Measurements from ENCODE around the gene GALNT10. TPM values are rescaled to one million over a fixed set of nuclear protein-coding genes. Genes with fewer than 3 reads are reported as not detected.
A peak's percentile ranks its signal among the peaks of the same experiment; 100 is the strongest.

The GALNT10 gene
- total RNA-seq, 1 experiment from 2014 or later, result 51.5 TPM

DNA sequence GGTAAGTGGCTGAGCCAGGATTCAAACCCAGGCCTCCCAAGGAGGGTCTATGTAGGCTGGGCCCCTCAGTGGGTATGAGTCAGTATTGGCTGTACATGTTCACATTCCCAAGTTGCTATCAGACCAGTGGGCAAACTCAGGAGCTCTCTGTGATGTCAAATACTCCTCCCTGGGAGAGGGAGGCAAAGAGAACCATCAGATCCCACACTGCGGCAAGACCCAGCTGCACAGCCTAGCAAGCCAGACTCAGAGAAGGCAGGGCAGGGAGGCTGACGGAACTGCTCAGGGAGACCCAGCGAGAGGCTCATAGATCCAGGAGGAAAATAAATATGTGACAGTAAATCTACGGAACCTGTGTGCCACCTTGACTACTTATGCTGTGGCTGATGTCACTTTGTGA, 212.7 kb downstream of the GALNT10 start:
- DNase-seq (ENCODE audit: low read depth), result peak; percentile 10

DNA sequence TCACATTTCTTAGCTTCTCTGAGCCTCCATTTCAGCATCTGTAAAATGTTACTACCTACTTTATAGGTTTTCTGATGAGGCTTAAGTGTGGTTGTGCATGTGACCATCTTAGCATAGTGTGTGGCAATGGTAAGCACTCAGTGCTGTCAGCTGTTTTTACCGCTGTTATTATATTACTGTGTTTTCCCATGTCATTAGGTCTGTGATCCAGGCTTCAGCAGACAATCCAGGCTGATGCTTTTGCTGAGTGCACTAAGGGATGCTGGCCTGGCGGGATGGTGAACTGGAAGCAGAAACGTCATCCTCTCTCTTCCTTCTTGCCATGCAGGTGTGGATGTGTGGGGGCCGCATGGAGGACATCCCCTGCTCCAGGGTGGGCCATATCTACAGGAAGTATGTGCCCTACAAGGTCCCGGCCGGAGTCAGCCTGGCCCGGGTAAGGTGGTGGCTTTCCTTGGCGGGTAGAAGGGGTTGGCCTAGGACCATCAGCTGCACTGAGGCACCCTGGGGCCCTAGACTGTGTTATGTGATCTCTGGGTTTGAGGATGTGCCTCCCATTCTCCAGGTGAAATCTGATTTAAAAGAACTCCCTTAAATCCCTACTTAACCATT, 213.3 kb downstream of the GALNT10 start:
- DNase-seq (ENCODE audit: low read depth), result no peak

DNA sequence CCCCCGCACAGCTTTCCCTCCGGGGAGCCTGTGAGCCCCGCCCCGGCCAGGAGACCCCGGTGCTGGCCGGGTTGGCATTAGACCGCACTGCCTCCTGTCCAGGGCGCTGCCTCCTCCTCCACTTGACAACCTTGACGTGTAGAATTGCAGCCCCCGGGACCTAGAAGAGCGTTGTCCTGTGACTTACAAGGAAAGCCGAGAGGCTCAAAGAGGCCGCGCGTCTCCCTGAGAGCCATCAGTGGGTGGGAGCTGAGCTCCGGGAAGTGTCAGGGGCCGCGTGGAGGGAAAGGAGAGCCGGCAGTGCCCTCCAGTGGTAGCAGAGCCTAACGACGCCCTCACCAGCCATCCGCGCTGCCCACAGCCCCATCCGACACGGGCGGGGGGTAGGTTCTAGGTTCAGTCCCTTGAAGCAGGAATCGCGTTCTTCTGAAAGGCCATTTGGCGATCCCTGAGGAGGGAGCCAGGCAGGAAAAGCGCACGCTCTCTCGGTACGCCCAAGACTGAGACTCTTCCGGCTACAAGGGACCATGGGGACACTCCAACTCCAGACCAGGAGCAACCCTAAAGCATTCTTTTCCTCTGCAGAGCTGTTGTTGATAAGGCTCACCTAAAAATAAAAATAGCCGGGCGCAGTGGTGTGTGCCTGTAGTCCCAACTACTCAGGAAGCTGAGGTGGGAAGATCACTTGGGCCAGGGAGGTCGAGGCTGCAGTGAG, 214.7 kb downstream of the GALNT10 start:
- peak; percentile 74 for DNase-seq (ENCODE audit: low read depth)

DNA sequence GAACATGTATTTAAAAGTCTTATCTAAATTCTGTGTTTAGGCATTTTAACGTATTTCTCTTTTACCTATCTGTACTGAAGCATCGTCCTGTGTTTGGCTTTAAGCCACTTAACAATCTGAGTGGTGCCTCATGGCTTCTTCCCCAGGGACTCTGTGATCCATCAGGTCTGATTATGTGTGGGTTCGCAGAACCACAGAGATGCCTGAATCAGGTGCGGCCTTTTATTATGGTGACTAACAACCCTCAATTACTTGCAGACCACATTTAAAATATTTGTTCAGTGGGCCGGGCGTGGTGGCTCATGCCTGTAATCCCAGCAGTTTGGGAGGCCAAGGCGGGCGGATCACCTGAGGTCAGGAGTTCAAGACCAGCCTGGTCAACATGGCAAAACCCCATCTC, 215.7 kb downstream of the GALNT10 start:
- DNase-seq (ENCODE audit: low read depth), result peak; percentile 27

DNA sequence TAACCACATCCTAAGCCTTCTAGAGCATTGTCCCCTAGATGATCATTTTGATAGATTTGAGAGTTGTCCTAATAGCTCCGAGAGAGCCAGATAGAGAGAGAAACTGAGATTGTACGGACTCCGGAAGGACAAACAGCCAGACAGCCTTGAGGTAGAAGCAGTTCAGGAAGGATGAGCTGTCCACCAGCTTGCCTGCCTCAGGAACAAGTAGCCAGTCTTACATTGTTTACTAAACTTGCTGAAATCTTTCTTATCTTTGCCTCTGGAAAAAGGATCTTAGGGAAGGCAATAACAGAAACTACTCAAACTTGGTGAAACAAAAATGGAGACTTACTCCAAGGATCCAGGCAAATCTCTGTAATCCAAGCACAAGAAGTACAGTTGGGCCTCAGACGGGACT, 216.3 kb downstream of the GALNT10 start:
- DNase-seq (ENCODE audit: low read depth), result no peak

DNA sequence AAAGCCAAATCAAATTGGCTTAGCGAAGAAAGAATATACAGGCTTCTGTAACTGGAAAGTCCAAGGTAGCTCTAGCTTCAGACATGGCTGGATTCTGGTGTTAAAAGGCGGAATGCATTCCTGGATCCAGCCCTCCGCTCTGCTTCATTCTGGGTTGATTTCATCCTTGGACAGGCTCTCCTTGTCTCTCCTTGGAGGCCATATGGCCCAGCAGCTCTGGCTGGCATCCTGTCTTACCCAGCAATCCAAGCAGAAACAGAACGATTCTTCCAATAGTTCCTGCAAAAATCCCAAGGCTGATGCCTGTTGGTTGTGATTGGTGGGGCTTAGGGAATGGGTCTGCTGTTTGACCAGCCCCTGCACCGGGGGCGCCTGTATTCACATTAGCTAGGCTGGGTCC, 218.3 kb downstream of the GALNT10 start:
- DNase-seq (ENCODE audit: low read depth), result no peak

DNA sequence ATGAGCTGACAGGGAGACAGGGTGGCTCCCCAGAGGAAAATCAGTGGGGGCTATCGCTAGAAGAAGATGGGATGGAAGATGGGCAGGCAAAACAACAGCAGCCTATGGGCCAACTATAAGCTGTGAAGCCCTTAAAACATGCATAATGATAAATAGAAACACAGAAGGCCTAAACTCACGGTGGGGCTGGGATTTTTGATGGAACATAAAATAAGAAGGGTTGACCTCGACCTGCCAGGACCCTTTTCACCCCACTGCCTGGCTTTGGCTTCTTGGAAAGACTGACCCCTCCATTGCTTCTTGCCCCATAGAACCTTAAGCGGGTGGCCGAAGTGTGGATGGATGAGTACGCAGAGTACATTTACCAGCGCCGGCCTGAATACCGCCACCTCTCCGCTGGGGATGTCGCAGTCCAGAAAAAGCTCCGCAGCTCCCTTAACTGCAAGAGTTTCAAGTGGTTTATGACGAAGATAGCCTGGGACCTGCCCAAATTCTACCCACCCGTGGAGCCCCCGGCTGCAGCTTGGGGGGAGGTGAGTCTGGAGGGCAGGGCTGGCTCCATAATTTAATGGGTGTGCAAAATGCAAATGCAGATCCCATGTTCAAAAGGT, 218.8 kb downstream of the GALNT10 start:
- no peak for DNase-seq (ENCODE audit: low read depth)

DNA sequence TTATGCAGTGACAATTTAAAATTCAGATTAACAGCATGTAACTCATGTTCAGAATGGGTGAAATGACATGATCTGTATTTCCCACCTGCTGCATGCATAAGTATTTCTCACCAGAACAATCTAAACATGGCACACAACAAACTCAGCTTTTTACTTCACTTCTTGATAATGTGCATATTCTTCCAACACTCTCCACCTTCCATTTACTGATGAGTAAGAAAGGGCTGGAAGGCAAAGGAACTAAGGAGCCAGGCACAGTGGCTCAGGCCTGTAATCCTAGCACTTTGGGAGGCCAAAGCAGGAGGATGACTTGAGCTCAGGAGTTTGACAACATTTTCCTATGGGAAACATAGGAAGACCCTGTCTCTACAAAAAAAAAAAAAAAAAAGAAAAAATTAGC, 219.5 kb downstream of the GALNT10 start:
- no peak for DNase-seq (ENCODE audit: low read depth)

DNA sequence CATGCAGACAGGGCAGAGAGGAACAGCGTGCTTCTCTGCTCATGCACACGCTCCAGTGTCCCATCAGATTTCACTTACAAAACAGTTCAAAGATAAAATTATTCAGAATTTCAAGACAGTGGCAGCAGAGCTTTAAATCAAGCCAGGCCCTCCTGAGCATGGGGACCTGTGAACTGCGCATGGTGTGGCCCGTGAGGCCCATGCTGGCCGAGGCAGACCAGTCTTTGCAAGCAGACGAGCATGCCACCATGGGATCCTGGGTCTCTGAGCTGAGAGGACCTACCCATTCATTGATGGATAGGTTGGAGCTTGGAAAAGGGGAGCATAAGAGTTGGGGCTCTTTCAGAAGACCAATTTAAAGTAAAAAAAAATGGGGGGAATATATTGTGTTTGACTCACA, 220.3 kb downstream of the GALNT10 start:
- no peak for DNase-seq (ENCODE audit: low read depth)

DNA sequence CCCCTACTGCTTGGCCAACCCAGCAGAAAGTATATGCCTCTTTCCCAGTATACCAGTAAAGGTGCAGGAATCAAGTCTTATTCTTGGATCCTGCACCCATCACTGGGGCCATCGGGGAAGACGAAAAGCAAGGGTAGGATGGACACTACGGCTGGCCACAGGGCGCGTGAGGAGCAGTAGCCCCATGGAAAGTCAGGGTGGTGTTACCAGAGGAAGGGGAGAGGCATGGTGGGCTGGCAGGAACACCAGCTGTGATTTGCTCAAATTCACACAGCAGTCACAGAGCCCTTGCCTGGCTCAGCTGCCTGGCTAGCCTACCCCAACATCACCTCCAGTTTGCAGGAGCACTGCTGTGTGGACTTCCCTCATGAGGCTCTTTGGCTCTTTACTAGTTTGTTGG, 220.8 kb downstream of the GALNT10 start:
- no peak for DNase-seq (ENCODE audit: low read depth)

DNA sequence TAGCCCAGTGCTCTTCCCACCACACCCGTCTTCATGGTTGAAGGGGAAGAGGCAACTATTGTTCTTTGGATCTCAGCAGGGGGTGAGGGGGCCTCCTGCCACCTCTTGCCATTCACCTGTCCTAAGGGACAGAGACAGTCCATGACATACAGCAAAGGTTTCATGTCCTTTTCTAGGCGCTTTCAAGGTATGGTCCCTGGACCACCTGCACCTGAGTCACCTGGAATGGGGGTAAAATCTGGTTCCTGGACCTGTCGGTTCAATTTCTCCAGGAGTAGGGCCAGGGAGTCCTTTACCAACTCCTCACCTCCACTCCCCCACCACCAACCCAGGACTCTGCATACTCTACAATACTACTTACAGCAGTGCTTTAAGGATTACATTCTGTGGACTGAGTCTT, 221.8 kb downstream of the GALNT10 start:
- DNase-seq (ENCODE audit: low read depth), result no peak

DNA sequence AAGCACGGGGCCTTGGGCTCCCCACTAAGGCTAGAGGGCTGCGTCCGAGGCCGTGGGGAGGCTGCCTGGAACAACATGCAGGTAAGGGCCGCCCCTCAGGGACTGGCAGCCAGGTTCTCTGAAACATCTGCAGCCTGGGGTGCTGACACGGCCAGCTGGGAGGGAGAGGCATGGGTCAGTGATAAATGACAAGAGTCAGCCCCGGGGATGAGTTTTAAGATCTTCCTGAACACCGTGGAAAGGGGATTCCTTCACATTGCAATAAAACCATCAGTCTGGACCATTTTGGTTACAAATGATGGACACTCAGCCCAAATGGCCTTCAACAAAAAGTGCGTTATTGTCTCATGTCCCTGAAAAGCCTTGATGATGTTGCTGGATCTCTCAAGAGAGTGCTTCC, 222.4 kb downstream of the GALNT10 start:
- DNase-seq (ENCODE audit: low read depth), result no peak

DNA sequence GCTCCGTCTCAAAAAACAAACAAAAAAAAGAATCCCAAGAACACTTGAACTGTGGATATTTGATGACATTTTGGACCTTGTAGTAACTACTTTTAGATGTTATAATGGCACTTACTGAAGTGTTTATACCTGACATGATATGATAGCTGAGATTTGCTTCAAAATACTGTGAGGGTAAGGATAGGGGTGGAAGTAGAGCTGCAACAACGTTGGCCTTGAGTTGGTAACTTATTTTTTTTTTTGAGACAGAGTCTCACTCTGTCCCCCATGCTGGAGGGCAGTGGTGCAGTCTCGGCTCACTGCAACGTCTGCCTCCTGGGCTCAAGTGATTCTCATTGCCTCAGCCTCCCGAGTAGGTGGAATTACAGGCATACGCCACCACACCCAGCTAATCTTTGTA, 224.6 kb downstream of the GALNT10 start:
- DNase-seq (ENCODE audit: low read depth), result no peak

DNA sequence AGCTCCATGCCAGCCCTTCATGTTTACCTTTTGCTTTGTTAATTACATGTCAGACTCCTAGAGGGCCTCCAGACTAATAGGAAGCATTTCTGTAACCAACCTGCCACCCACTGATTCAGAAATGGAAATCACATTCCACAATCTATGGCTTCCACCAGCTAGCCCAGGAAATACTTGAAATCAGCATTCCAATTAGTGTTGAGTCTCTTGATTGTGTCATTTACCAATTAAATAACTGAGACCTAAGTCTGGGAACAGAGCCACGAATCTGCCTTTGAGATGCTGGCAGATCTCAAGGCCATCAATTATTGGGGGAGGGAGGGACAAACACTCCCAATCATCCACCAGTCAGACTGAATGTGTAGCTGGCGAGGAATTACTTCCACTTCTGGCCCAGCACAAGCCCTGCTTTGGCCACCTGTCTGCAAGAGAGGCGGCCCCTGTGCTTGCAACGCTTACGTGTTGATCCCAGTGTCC, 227.8 kb downstream of the GALNT10 start:
- DNase-seq (ENCODE audit: low read depth), result no peak

DNA sequence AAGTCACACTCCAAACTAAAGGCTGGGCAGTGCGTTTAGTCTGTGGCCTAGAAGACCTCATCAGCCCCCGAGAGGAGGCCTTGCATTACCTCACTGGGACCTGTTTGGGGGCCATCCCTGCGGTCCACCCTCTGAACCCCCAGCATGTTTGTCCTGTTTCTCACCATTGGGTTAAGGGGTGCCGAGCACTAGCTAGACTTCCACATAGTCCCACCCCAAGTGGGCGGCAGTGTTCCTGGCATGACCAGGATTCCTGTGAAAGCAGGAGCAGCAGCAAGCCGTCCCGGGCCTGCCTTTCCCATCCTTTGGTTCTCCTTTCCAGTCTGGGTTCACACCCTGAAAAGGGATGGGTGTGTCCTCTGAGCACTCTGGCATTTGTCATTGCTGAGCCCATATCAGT, 228.7 kb downstream of the GALNT10 start:
- DNase-seq (ENCODE audit: low read depth), result no peak

DNA sequence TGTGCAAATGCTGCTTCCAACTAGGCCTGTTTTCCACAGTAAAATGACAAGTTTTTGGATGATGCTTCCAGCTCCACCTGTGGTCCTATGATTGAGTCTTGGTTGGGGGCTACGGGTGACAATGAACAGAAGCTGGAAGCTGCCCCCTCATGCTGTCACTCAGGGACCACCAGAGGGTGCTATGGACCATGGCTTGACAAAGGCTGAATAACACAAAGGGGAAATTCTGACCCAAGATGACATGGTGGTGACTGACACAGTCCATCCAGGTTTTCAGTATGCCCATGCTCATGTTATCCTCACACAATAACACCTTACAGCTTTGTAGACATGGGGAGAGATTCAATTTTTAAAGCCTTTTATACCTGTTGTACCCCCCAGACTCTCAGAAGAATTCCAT, 231.3 kb downstream of the GALNT10 start:
- DNase-seq (ENCODE audit: low read depth), result peak; percentile 24

DNA sequence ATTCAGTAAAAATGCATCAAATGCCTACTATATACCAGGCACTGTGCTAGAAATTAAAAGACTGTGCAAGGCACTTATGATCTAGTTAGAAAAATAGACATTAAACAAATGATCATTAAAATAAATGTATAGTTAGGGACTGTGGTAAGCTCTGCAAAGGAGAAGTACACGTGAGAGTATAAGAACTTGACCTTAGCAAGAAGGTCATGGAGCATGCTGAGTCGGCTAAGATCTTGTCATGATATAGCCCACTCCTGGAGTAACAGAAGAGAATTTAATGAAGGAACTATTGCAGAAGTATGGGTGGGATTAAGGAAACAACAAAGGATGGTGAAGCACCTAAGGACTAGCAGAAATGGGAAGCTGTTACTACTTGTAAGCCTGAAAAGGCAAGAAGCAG, 231.8 kb downstream of the GALNT10 start:
- no peak for DNase-seq (ENCODE audit: low read depth)

DNA sequence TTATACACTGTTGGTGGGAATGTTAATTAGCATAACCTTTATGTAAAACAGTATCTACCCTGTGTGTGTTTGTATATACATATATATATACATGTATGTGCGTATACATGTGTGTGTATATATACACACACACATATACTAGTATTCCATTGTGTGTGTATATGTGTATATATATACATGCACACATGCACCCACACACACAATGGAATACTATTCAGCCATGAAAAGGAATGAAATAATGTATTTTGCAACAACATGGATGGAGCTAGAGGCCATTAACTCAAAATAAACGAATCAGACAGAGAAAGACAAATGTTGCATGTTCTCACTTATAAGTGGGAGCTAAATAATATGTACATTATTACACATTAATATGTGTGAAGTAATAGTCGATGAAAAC, 237.7 kb downstream of the GALNT10 start:
- DNase-seq (ENCODE audit: low read depth), result no peak

DNA sequence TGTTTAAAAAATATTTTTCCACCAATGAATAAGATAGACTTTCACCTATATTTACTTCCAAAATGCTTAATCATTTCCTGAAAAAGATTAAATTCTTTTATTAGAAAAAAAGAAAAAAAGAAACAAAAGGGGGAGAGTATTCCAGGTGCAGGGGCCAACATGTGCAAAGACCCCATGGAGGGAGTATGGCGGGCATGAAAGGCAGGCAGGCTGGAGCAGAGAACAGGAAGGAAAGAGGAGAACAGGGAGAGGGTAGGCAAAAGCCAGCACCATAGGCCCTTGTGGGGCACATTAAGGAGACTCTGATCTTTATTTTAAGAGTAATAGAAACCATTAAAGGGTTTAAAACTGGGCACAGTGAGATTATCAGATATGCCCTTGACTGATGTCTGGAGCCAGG, 238.8 kb downstream of the GALNT10 start:
- no peak for DNase-seq (ENCODE audit: low read depth)

DNA sequence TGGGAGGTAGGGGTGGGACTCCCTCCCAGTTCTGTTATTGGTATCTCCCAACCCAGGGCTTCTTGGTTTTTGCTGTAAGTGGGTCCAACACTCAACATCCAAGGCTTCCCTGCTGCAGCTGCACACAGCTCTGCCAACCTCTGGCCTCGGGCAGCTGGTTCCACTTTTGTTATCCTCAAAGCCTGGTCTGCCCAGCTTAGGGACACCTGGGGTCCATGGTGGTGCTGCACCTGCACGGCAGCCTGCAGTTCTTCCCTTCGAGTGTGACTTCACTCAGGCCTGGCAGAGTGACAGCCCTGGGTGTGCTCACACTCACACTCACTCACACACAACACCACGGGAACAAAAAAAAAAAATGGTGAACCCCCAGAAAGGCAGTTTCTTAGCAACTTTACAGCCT, 239.9 kb downstream of the GALNT10 start:
- DNase-seq (ENCODE audit: low read depth), result no peak

DNA sequence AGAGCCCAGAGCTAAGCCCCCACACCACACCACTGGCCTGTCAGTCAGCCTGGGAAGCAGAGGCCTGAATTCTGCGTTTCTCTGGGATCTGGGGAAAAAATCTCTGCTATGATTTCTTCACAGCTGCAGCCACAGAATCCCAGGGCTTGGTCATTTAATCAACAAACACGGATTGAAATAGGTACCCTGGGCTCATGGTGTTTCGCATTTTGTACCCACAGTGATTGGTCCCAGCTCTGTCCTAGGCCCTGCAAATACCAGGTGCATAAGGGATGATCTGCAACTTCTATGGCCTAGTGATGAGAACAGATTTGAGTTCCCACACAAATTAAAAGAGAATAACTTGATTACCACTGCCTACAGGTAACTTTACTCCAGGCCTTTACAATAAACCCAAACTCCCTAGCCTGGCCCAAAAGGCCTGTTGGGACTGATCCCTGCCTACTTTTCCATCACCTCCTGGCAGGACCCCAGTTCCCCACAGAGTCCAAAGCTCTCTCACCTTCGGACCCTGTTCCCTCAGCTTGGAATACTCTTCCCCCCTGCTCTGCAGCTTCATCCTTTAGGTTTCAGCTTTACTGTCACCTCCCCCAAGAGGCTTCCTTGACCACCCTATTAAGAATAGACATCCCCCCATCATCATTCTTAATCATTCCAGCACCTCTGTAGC, 240.6 kb downstream of the GALNT10 start:
- DNase-seq (ENCODE audit: low read depth), result no peak

DNA sequence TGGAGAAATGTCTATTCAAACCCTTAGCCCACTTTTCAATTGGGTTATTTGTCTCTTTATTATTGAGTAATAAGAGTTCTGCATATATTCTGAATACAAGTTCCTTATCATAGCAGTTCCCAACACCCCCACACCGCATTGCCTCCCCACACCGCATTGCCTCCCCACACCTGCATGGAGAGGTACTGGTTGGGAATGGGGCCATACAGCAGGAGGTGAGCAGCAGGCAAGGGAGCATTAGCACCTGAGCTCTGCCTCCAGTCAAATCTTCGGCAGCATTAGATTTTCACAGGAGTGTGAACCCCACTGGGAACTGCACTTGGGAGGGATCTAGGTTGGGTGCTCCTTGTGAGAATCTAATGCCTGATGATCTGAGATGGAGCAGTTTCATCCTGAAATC, 244.7 kb downstream of the GALNT10 start:
- DNase-seq (ENCODE audit: low read depth), result no peak
